ENCODE results near the gene ESRRB. TPM values are rescaled to one million over a fixed set of nuclear protein-coding genes. Genes with fewer than 3 reads are reported as not detected.

Gene ESRRB
- total RNA-seq, 4 donors from 2014 or later: 0.81 to 0.93 TPM; not detected in 2

- Histone ChIP-seq H3K27ac (no peak overlapping the region), H3K4me1 (no peaks in the 10 kb centered on the region), H3K36me3 (no peaks in the 10 kb centered on the region), H3K9me3 (no peaks in the 10 kb centered on the region), H3K4me3 (no peak overlapping the region), H3K27me3 (peaks cover 10% of the 10 kb centered on the region)
- no CpG with 5 or more reads among the region's 6 CpGs for WGBS, 2 donors (ENCODE audit: low coverage in 1 of 2)
- no peak for TF ChIP-seq CTCF (IDR thresholded peaks at IDR 0.05)
- no peak for TF ChIP-seq EP300 (IDR thresholded peaks at IDR 0.05)
- TF ChIP-seq POLR2AphosphoS5 (IDR thresholded peaks at IDR 0.05): no peak
- no peak for ATAC-seq
Observed at GRCh38 chr14:76496595-76496994, 120.7 kb downstream of the ESRRB start.

GRCh38 chr14:76497550-76498462 lies 121.9 kb downstream of the ESRRB start:
- TF ChIP-seq POLR2A (IDR thresholded peaks at IDR 0.05) (no peak), EP300 (IDR thresholded peaks at IDR 0.05) (no peak), CTCF (IDR thresholded peaks at IDR 0.05) (no peak), POLR2AphosphoS5 (IDR thresholded peaks at IDR 0.05) (no peak)
- H3K36me3 ChIP-seq: no peaks in the 10 kb centered on the region
- peaks cover 10% of the 10 kb centered on the region for H3K27me3 ChIP-seq
- ATAC-seq: no peak
- no peak overlapping the region for H3K27ac ChIP-seq
- H3K4me1 ChIP-seq: no peaks in the 10 kb centered on the region
- H3K4me3 ChIP-seq: no peak overlapping the region
- no peaks in the 10 kb centered on the region for H3K9me3 ChIP-seq
- 71 to 88% methylated on average over 5 to 6 of the region's 19 CpGs for WGBS, 2 donors (ENCODE audit: low coverage in 1 of 2)

- TF ChIP-seq POLR2AphosphoS5 (IDR thresholded peaks at IDR 0.05): no peak
- TF ChIP-seq CTCF (IDR thresholded peaks at IDR 0.05): no peak
- no peak for TF ChIP-seq POLR2A (IDR thresholded peaks at IDR 0.05)
- no peak for TF ChIP-seq EP300 (IDR thresholded peaks at IDR 0.05)
- H3K9me3 ChIP-seq: no peaks in the 10 kb centered on the region
- ATAC-seq: no peak
- WGBS, 2 donors (ENCODE audit: low coverage in 1 of 2): no CpG with 5 or more reads among the region's 13 CpGs
- no peaks in the 10 kb centered on the region for H3K4me1 ChIP-seq
- H3K27ac ChIP-seq: no peak overlapping the region
- peaks cover 10% of the 10 kb centered on the region for H3K27me3 ChIP-seq
- H3K36me3 ChIP-seq: no peaks in the 10 kb centered on the region
- H3K4me3 ChIP-seq: no peak overlapping the region
Observed at GRCh38 chr14:76498463-76498935, 122.6 kb downstream of the ESRRB start.

GRCh38 chr14:76498976-76499375 lies 123.0 kb downstream of the ESRRB start:
- H3K4me1 ChIP-seq: no peaks in the 10 kb centered on the region
- no CpG with 5 or more reads among the region's 12 CpGs for WGBS, 2 donors (ENCODE audit: low coverage in 1 of 2)
- no peak for ATAC-seq

More at GRCh38 chr14:76498976-76499375, 123.0 kb downstream of the ESRRB start:
- no peak overlapping the region for H3K4me3 ChIP-seq
- no peak overlapping the region for H3K27ac ChIP-seq
- TF ChIP-seq POLR2A (IDR thresholded peaks at IDR 0.05) (no peak), CTCF (IDR thresholded peaks at IDR 0.05) (no peak), EP300 (IDR thresholded peaks at IDR 0.05) (no peak), POLR2AphosphoS5 (IDR thresholded peaks at IDR 0.05) (no peak)
- H3K9me3 ChIP-seq: no peaks in the 10 kb centered on the region
- no peaks in the 10 kb centered on the region for H3K36me3 ChIP-seq
- peaks cover 10% of the 10 kb centered on the region for H3K27me3 ChIP-seq

Data from gastroesophageal sphincter (tissue), 4 donors.